Dendritic cell treated with granulocyte-macrophage colony-stimulating factor and Interleukin-4, amounts not matched to agents 40 ng/mL and 50 ng/mL, for 4 days (primary cell): Measurements from ENCODE around the gene NXF1.
A peak's percentile ranks its signal among the peaks of the same experiment; 100 is the strongest.
"Not testable (repeated sequence)": the region's sequence is repeated elsewhere in the genome, so short reads cannot be mapped to it uniquely, and the experiment has no call there.

Experiments
- H3K27ac Mint-ChIP-seq: one replicate; pipeline ENCODE4 v1.8.0; 2022; ENCODE audit warnings: mild to moderate bottlenecking, mixed read lengths
- H3K27me3 Mint-ChIP-seq: one replicate; pipeline ENCODE4 v1.8.0; 2022; ENCODE audit warnings: mild to moderate bottlenecking, mixed read lengths
- H3K36me3 Mint-ChIP-seq: one replicate; pipeline ENCODE4 v1.8.0; 2022; ENCODE audit warnings: low read depth, mixed read lengths
- H3K4me1 Mint-ChIP-seq: one replicate; pipeline ENCODE4 v1.8.0; 2022; ENCODE audit warnings: low read depth, mixed read lengths
- H3K4me3 Mint-ChIP-seq: one replicate; pipeline ENCODE4 v1.8.0; 2022; ENCODE audit warnings: mild to moderate bottlenecking, moderate library complexity, mixed read lengths
- H3K9me3 Mint-ChIP-seq: one replicate; pipeline ENCODE4 v1.8.0; 2022; ENCODE audit warnings: mixed read lengths
- intact Hi-C: fragments of 100-400 bp; cut with micrococcal nuclease; formaldehyde crosslinking; loops from one replicate; pipeline ENCODE4 v1.15.0; 2022

The NXF1 gene

GRCh38 chr11:62841361-62842170 lies 36.3 kb upstream of the NXF1 start:
- peaks cover 23% of the 10 kb centered on the region for H3K36me3 Mint-ChIP-seq
- no peak overlapping the region for H3K27ac Mint-ChIP-seq
- H3K9me3 Mint-ChIP-seq: no peaks in the 10 kb centered on the region
- no peak overlapping the region for H3K4me3 Mint-ChIP-seq
- no peaks in the 10 kb centered on the region for H3K27me3 Mint-ChIP-seq
- intact Hi-C loops: loop anchor here (1.0 to 2.0 kb wide), 5 partner anchors 15 to 113 kb away; partner anchors contain the start of genes NXF1, TMEM179B and TTC9C
- peaks cover 25% of the 10 kb centered on the region for H3K4me1 Mint-ChIP-seq

- H3K27me3 Mint-ChIP-seq, H3K9me3 Mint-ChIP-seq, H3K27ac Mint-ChIP-seq, H3K4me3 Mint-ChIP-seq: not testable (repeated sequence)
- Mint-ChIP-seq H3K36me3 (peaks cover 28% of the 10 kb centered on the region), H3K4me1 (peaks cover 29% of the 10 kb centered on the region)
- intact Hi-C loops: loop anchor here (1.0 to 2.0 kb wide), 3 partner anchors 36 to 113 kb away; partner anchors contain the start of genes NXF1, TMEM179B and TTC9C
These were observed 35.6 kb upstream of the NXF1 start for GRCh38 chr11:62840721-62841360.

DNA sequence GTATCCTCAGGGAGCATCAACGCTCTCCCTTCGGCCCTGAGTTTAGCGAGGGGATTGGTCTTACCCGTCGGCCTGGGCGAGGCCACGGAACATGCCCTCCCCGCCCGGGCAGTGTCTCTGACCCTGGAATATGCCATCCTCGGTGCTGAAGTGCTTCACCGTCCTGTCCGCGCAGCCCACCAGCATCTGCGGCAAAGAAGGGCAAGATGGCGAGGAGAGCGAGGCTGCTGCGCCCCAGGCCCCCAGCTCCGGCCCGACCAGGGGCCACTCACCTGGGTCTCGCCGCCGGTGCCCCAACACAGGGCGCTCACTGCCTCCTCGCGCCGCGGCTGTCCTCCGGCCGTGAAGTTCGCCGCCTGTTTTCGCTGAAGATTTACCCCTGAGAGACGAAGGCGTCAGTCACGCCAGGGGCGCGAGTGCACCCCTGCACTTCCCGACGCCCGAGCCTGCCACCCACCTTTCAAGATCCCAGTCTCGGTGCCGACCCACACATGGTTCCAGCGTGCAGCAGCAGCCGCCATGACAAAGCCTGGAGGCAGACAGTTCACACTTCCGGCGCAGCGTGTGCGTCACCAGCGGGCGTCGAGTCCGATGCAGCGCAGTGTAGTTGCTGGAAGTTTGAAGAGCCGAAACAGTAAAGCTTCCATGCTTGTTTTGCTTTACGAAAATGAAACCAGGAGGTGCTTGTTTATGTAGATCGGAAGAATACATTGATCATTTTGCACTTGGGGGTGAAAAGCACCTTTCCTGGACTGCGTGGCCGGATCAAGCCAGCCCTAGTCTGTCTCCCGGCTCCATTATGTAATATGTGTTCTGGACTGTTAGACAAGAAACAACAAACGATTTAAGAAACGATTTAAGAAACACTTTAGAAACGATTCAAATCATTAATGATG lies 34.1 kb upstream of the NXF1 start, which contains the start of gene WDR74:
Gene WDR74, minus strand, starts transcription at position 541 of the 896 bp plus-strand sequence. Its CDS starts 20 bp downstream, at position 521.
- Mint-ChIP-seq H3K4me3 (no peak within 1 kb of the TSS), H3K36me3 (peaks cover 43% of the 10 kb centered on the region), H3K27me3 (no peaks in the 10 kb centered on the region), H3K4me1 (peaks cover 43% of the 10 kb centered on the region), H3K9me3 (no peaks in the 10 kb centered on the region), H3K27ac (no peak within 1 kb of the TSS)
- intact Hi-C loops: loop anchor here (1.0 kb wide), 1 partner anchor 8 kb away; no protein-coding TSS in a partner anchor

DNA sequence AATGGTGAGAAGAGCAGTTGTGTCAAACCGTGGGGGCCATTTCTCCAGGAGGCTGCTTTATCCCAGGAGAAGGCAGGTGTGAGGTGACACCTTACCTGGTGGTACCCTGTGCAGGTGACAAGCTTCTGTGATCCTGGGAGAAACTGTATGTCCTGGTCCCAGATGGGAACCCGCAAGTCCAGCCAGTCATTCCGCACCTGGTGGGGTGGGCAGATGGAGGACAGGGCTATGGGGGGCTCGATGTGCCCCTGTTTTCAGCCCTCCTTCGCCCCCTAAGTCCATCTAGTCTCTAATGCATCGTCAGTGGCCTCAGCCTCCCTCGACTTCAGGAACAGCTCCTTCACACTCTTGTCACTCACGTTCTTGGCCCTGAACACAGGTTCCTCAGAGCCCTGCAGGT lies 30.1 kb upstream of the NXF1 start:
- intact Hi-C loops: no loop called here
- H3K4me3 Mint-ChIP-seq: no peak overlapping the region
- no peaks in the 10 kb centered on the region for H3K27me3 Mint-ChIP-seq
- peaks cover 82% of the 10 kb centered on the region for H3K36me3 Mint-ChIP-seq
- no peaks in the 10 kb centered on the region for H3K9me3 Mint-ChIP-seq
- H3K27ac Mint-ChIP-seq: no peak overlapping the region
- H3K4me1 Mint-ChIP-seq: peaks cover 61% of the 10 kb centered on the region

DNA sequence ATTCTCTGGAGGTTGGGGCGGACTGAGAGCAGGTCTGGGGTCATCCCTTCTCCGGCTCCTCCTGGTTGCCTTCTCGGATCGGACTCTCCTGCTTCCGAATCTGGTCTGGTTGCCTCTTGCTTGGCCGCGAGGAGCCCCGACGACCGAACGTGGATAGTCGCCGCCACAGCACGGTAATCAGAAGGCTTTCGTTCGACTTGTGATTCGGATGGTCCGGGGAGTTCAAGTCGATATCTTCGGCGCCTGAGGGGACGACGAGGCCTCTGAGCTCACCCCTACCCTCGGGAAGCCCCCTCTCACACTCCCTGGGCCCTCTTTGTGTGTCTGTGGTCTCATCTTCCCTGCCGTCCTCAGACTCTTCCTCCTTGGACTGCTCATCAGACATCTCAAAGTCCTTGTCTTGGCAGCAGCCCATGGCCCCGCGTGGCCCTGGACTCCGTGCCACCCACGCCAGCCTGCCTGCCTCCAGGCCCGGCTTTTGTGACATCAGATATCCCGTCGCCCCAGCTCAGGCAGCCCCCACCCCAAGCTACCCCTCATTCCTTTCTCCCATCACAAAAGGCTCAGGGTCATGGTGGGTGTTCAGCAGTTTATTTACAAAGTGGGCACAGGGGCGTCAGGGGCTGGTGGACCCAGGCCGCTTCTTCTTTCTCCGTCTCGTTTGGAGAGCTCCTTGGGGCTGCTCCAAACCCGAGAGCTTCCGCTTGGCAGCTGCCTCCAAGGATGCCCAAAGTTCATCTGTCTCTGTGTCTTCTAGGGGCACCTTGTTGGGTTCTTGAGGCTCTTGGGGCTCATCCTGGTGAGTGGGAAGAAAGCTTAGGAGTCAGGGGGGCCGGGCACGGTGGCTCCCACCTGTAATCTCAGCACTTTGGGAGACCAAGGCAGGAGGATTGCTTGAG lies 27.3 kb upstream of the NXF1 start, which contains the start of gene TEX54:
Gene TEX54, minus strand, starts transcription at position 506 of the 899 bp plus-strand sequence.
- intact Hi-C loops: loop anchor here (2.0 kb wide), 2 partner anchors 14 to 46 kb away; partner anchors contain the start of gene TMEM179B
- Mint-ChIP-seq H3K36me3 (peaks cover 88% of the 10 kb centered on the region), H3K4me1 (peaks cover 57% of the 10 kb centered on the region), H3K27ac (peak within 1 kb of the TSS; percentile 94), H3K4me3 (peak within 1 kb of the TSS; percentile 95), H3K27me3 (no peaks in the 10 kb centered on the region), H3K9me3 (no peaks in the 10 kb centered on the region)

DNA sequence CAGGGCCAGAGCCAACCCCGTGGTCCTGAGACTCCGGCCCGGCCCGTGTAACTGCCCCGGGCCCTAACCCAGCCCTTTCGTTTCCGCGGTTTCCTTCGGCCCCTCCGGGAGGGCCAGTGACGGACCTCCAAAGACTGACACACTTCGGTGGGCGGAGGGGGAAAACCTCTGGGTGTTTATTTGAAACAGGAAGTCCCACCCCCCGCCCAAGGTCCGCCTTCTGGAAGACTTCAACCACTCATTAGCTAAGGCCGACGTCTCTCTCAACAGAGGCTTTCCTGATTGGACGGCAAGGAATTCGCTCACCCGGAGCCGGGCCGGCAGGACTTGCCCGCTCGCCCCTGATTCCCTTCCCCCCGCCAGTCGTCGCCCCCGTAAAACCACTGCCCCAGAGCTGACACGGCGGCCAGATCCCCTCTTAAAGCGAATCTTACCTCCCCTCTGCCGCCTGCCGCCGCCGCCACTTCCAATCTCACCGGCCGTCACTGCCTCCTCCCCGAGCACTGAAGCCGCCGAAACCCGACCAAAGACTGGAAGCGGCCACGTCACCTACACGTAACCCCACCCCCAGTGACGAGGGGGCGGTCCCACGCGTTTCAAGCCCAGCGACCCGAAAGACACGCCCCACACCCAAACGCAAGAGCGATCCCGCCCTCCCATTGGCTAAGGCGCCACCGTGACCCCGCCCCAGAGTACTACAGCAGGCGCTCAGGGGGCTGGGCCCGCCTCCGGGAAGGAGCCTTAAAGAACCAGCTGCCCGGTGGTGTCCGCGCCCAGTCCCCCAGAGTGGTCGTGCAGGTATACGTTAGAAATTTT lies 26.5 kb upstream of the NXF1 start, which contains the start of gene STX5:
Gene STX5, minus strand, starts transcription at position 532 of the 816 bp plus-strand sequence. CDS start 808 bp downstream, outside the sequence.
- Mint-ChIP-seq H3K36me3 (peaks cover 89% of the 10 kb centered on the region), H3K9me3 (no peaks in the 10 kb centered on the region), H3K4me1 (peaks cover 53% of the 10 kb centered on the region), H3K27ac (peak within 1 kb of the TSS; percentile 94), H3K4me3 (peak within 1 kb of the TSS; percentile 95), H3K27me3 (no peaks in the 10 kb centered on the region)
- intact Hi-C loops: loop anchor here (1.0 to 2.0 kb wide), 3 partner anchors 8 to 45 kb away; partner anchors contain the start of genes TMEM179B and WDR74

- Mint-ChIP-seq H3K27me3 (no peaks in the 10 kb centered on the region), H3K27ac (peak overlapping the region; percentile 94), H3K4me3 (peak overlapping the region; percentile 95), H3K4me1 (peaks cover 48% of the 10 kb centered on the region), H3K9me3 (no peaks in the 10 kb centered on the region), H3K36me3 (peaks cover 91% of the 10 kb centered on the region)
- intact Hi-C loops: loop anchor here (1.0 kb wide), 1 partner anchor 8 kb away; the partner anchor contains the start of gene WDR74
These were observed 25.8 kb upstream of the NXF1 start for GRCh38 chr11:62830904-62831519.

- H3K27ac Mint-ChIP-seq, intact Hi-C loops: not testable (repeated sequence)
- peaks cover 92% of the 10 kb centered on the region for H3K36me3 Mint-ChIP-seq
These were observed 22.9 kb upstream of the NXF1 start for GRCh38 chr11:62828130-62828529.

DNA sequence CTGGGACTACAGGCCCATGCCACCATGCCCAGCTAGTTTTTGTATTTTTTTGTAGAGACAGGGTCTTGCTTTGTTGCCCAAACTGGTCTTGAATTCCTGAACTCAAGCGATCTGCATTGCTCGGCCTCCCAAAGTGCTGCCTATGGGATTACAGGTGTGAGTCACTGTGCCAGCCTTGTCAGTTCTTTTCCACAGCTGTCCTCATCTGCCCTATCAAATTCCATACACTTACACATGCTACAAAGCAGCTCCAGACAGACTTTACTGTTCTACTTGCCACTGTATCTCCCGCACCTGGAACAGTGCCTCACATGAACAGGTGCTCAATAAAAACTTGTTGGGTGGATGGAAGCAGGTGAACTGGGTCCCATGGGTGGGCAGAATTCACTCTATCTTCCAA lies 18.4 kb upstream of the NXF1 start:
- H3K36me3 Mint-ChIP-seq: peaks cover 91% of the 10 kb centered on the region
- H3K9me3 Mint-ChIP-seq: no peaks in the 10 kb centered on the region
- H3K4me3 Mint-ChIP-seq: no peak overlapping the region
- no peak overlapping the region for H3K27ac Mint-ChIP-seq
- no peaks in the 10 kb centered on the region for H3K27me3 Mint-ChIP-seq
- peaks cover 14% of the 10 kb centered on the region for H3K4me1 Mint-ChIP-seq
- intact Hi-C loops: no loop called here

More at GRCh38 chr11:62828130-62828529, 22.9 kb upstream of the NXF1 start:
- H3K4me1 Mint-ChIP-seq: peaks cover 24% of the 10 kb centered on the region
- H3K27me3 Mint-ChIP-seq, H3K9me3 Mint-ChIP-seq, H3K4me3 Mint-ChIP-seq: not testable (repeated sequence)

DNA sequence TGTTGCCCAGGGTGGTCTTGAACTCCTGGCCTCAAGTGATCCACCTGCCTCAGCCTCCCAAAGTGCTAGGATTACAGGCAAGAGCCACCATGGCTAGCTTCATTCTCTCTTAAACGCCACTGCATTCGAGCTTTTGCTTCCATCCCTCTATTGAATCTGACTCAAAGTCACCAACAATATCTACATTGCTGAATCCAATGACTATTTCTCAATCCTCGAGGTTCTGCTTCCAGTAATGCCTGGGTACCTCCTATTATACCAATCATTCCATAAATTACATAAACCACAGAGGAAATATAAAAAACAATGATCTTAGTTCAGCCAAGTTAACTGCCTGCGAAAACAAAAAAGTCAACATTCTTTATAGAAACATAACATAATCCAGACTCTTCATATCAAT lies 11.9 kb upstream of the NXF1 start:
- H3K9me3 Mint-ChIP-seq: no peaks in the 10 kb centered on the region

DNA sequence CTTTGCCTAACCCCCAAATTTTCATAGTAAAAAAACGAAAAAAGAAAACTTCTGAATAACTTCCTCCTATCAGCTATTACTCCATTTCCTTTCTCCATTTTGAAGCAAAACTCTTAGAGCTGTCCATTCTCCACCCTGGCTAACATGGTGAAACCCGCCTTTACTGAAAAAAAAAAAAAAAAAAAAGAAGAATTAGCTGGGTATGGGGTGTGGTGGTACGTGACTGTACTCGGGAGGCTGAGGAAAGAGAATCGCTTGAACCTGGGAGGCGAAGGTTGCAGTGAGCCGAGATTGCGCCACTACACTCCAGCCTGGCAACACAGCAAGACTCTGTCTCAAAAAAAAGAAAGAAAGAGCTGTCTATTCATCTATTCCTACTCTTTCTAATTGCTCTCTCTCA lies 11.3 kb upstream of the NXF1 start:
- H3K27ac Mint-ChIP-seq: peak overlapping the region; percentile 93

More for the DNA sequence above, 11.9 kb upstream of the NXF1 start:
- Mint-ChIP-seq H3K4me1 (peaks cover 25% of the 10 kb centered on the region), H3K27me3 (no peaks in the 10 kb centered on the region), H3K36me3 (peaks cover 57% of the 10 kb centered on the region), H3K4me3 (peak overlapping the region; percentile 20), H3K27ac (peak overlapping the region; percentile 93)
- intact Hi-C loops: no loop called here

More for the DNA sequence above, 11.3 kb upstream of the NXF1 start:
- Mint-ChIP-seq H3K4me1 (peaks cover 25% of the 10 kb centered on the region), H3K9me3 (no peaks in the 10 kb centered on the region), H3K36me3 (peaks cover 51% of the 10 kb centered on the region), H3K27me3 (no peaks in the 10 kb centered on the region), H3K4me3 (peak overlapping the region; percentile 66)
- intact Hi-C loops: no loop called here
